GM19324 (cell line): Measurements from ENCODE around the gene ZNF764.
"Not testable (repeated sequence)": the region's sequence is repeated elsewhere in the genome, so short reads cannot be mapped to it uniquely, and the experiment has no call there.

Experiments
- ATAC-seq: cut with Tn5 transposase; IDR thresholded peaks from one replicate; pipeline ENCODE4 v1.9.1; 2021; ENCODE audit warnings: mild to moderate bottlenecking, moderate library complexity; ENCODE audit not compliant: unreplicated experiment, low FRiP score

Gene ZNF764

DNA sequence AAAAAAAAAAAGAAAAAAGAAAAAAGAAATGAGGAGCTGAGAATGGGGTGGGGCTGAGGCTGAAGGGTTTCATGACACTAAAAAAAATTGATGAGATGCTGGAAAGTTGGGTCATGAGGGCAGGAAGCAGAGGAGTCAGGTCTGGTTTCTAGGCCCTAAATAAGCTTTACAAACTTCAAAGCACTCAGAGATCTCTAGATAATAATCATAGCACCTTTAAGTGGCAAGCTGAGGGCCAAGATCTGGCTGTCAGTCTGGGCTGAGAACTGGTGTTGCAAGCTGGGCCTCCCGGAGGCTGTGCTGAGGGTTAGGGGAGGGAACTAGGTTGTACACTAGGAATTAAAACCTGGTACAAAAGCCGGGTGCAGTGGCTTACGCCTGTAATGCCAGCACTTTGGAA, 6.4 kb downstream of the ZNF764 start:
- ATAC-seq: no peak

DNA sequence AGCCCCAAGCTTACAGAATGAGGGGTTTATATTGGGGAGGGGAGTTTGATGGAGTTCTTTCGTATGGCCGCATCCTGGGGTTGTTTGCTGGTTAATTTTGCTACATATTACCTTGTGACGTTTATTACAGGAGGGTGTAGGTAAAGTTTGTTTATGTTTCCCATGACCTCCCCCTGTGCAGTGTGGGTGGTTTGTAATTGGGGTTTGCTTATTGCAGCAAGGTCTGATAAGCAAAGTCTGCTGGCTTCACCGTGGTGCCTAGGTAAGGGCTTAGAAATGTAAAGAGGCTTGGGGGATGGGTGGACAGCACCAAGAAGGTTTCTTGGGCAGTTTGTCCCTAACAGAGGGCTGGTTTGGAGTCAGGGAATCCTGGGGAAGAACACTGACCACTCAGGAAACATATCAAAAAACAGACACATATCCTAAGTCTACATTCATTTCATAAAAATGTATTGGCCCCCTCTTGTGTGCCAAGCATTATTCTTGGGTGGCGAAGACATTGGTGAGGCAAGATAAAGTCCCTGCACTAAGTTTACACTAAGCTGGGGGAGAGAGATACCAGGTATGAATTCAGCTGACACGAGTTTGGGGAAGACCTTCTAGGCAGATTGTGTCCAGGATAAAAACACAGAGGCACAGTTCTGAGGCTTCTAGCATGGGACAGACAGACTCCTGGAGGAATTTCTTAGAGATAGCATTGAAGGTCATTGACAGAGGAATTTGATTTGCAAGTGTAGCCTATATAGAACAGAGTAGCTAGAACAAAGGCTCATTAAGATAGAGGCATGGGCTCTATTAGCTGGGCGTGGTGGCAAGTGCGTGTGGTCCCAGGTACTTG, 9.5 kb downstream of the ZNF764 start:
- no peak for ATAC-seq

DNA sequence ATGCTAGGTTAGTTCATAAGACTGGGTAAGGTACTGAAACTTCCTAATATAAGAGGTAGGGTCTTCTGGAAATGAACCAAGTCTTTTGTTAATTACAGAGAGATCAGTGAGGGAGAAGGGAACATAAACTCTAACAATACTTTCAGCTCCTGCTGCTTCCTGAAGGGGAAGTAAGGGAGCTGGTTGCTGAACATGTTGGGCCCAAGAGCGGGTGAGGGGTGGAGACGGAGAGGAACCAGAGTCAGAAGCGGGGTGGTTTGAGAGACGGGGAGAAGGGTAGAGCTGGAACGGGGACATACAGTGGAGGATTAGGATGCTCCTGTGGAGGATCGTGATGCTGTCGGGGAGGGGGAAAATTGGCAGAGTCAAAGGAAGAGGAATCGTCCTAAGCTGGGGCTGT, 12.1 kb downstream of the ZNF764 start:
- no peak for ATAC-seq

DNA sequence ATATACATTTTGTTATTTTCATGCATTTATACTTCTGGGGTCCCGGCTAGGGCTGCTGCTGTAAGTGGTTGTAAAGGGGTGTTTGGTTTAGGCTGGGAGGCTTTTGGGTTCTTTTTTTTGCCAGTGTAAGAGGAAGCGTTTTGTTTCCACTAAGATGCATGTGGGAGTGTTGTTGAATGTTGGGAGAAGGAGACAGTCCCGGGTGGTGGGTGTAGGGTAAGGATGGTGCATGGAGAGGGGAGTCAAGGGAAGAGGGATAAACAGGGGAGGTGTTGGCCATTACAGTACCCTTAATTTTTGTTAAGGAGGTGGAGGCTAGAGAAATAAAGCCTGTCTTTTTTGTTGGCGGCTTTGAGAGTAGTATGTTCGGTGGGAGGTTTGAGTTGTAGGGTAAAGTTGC, 15.1 kb downstream of the ZNF764 start:
- no peak for ATAC-seq

GRCh38 chr16:30541502-30542329, 16.5 kb downstream of the ZNF764 start:
- ATAC-seq: no peak

- not testable (repeated sequence) for ATAC-seq
Measured at GRCh38 chr16:30540916-30541464, 17.2 kb downstream of the ZNF764 start.

DNA sequence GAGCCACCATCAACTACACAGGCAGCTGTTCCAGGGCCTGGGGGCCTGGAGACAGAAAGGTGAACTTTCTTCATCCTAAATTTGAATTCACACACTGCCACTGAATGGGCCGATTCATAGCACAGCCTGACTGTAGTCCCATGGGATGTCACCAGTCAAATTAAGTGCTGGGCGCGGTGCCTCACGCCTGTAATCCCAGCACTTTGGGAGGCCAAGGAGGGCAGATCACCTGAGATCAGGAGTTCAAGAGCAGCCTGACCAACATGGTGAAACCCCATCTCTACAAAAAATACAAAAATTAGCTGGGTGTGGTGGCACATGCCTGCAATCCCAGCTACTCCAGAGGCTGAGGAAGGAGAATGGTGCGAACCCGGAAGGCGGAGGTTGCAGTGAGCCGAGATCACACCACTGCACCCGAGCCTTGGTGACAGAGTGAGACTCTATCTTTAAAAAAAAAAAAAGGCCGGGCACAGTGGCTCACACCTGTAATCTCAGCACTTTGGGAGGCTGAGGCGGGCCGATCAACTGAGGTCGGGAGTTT, 18.1 kb downstream of the ZNF764 start:
- ATAC-seq: not testable (repeated sequence)

GRCh38 chr16:30539000-30539964, 18.9 kb downstream of the ZNF764 start:
- no peak for ATAC-seq

GRCh38 chr16:30536391-30537024, 21.7 kb downstream of the ZNF764 start:
- not testable (repeated sequence) for ATAC-seq

DNA sequence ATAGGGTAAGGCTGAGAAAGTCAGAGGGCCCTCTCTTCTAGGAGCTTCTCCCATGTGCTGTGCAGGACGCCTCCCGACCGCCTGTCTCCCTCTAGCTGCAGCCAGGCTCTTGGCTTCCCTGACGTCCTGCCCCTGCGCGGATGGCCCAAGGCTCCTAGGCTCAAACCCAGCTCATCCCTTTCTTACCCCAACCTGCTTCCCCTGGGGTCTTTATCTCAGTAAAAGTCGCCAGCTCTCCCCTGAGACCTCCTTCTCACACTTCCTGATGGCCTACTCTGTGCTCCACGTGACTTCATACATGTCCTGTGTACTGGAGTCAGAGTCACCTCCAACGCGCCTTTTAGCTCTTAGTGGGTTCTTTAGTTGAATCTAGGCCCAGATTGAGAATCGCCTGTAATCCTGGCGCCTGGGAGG, 22.4 kb downstream of the ZNF764 start:
- no peak for ATAC-seq

DNA sequence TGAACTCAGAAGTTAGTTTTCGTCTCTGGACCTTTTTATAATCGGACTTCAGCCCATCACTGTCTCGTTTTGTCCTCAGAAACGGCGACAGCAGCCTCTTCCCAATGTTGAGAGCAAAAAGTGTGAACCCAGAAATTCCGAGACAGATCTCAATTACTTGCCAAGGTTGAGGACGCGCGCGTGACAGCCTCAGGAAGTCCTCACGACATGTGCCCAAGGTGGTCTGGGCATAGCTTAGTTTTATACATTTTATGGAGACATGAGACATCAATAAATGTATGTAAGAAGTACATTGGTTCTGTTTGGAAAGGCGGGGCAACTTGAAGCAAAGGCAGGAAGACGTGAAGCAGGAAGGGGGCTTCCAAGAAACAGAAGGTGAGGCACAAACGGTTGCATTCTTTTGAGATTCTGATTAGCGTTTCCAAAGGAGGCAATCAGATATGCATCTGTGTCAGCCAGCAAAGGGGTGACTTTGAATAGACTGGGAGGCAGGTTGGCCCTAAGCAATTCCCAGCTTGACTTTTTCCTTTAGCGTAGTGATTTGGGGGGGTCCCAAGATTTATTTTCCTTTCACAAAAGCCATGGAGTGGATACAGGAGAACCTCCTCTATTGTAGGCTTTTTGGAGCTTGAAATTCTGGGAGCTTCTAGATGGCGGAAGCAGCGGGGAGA, 22.9 kb downstream of the ZNF764 start:
- peak; percentile 14 for ATAC-seq

DNA sequence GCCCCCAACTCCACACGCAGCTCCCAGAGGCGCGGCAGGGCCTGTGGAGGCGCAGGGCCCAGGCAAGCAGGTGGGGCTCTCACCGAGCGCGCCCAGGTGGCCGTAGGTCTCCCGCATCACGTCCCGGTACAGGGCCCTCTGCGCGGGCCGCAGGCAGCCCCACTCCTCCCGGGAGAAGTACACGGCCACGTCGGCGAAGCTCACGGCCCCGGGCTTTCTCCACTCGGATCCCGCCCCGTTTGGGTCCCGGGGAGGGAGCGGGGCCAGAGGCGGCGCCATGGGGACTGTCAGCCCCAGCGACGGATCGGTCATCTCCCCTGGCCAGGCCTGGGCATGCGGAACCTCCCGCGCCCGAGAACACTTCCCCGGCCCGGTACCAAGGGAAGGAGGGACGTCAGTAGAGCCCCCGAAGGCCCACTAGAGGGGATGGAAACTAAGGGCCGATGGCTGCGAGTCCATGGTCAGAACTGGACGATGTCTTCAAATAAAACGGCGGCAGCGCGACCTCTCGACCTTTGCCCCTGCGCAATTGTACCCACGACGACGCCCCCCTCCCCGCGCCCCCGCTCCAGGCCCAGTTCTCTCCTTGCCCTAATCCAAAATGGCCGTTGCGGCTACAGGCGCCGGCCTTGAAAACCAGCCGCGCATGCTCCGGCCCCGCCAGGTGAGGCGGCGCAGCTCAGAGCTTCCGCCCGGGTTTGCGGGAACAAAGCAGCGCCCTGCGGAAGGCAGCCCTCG, 23.6 kb downstream of the ZNF764 start, which contains the start of gene ZNF747:
Gene ZNF747, minus strand, starts transcription at position 491 of the 738 bp plus-strand sequence. Its CDS starts 179 bp downstream, at position 312.
- ATAC-seq: peak; percentile 71

GRCh38 chr16:30533748-30534367, 24.3 kb downstream of the ZNF764 start:
- ATAC-seq: peak; percentile 27

- ATAC-seq: no peak
Measured at GRCh38 chr16:30533146-30533522, 25.0 kb downstream of the ZNF764 start.

- ATAC-seq: no peak
Measured at GRCh38 chr16:30532285-30533145, 25.7 kb downstream of the ZNF764 start.

DNA sequence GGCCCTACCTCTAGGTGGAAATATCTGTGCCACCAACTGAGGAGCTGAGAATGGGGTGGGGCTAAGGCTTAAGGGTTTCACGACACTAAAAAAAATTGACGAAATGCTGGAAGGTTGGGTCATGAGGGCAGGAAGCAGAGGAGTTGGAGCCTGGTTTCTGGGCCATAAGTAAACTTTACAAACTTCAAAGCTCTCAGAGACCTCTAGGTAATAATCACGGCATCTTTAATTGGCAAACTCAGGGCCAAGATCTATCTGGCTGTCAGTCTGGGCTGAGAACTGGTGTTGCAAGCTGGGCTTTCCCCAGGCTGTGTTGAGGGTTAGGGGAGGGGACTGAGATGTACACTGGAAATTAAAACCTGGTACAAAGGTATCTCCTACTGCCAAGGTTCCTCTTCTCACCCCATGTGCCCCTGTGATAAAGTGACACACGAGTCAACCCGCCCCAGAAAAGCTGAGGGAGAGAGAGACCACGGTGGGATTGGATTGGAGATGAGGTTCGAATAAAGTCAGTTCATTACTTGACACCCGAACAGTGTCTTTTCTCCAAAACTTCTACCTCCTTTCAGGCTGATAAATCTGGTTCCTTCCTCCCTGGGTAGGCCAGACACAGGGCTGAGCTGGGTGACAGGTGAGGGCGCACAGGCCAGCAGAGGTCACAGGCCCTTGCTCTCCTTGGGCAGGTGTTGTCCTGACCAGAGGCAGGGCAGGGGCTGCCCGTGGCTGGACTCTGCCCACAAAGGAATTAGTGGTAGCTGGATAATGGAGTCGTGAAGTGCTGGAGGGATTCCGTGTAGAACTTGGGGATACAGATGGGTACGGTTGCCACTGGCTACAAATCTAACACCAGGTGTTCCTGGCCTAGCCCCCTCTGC, 27.8 kb downstream of the ZNF764 start:
- no peak for ATAC-seq
